ENCODE results near the gene POLE4. TPM values are rescaled to one million over a fixed set of nuclear protein-coding genes. Genes with fewer than 3 reads are reported as not detected.

The POLE4 gene
- total and polyA plus RNA-seq, 2 donors (not counting 1 experiment from before 2014, with no cell fraction given) = 23.3 to 53.3 TPM

GRCh38 chr2:74911061-74911460 lies 47.4 kb upstream of the POLE4 start:
- DNase-seq (no peak), ATAC-seq (ENCODE audit: low read depth) (no peak)
- TF ChIP-seq EZH2 (IDR thresholded peaks at IDR 0.05; ENCODE audit: borderline replicate concordance, insufficient read depth, low read depth, low read length, poor library complexity, severe bottlenecking) = no peak
- TF ChIP-seq, protein P1, sequence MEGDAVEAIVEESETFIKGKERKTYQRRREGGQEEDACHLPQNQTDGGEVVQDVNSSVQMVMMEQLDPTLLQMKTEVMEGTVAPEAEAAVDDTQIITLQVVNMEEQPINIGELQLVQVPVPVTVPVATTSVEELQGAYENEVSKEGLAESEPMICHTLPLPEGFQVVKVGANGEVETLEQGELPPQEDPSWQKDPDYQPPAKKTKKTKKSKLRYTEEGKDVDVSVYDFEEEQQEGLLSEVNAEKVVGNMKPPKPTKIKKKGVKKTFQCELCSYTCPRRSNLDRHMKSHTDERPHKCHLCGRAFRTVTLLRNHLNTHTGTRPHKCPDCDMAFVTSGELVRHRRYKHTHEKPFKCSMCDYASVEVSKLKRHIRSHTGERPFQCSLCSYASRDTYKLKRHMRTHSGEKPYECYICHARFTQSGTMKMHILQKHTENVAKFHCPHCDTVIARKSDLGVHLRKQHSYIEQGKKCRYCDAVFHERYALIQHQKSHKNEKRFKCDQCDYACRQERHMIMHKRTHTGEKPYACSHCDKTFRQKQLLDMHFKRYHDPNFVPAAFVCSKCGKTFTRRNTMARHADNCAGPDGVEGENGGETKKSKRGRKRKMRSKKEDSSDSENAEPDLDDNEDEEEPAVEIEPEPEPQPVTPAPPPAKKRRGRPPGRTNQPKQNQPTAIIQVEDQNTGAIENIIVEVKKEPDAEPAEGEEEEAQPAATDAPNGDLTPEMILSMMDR (IDR thresholded peaks at IDR 0.05) = no peak
- H3K4me2 ChIP-seq (replicated peaks; ENCODE audit: low read depth, low read length, poor library complexity, severe bottlenecking) = no peak overlapping the region
- ChIA-PET POLR2A (no interaction called here), CTCF (no interaction called here)
- H4K20me1 ChIP-seq (ENCODE audit: control insufficient read depth, insufficient read depth, low read length, poor library complexity, severe bottlenecking) = no peaks in the 10 kb centered on the region
- H3K27ac ChIP-seq (ENCODE audit: low read length in 2 of 2) = no peak overlapping the region
- 78% methylated on average over 1 of the region's 4 CpGs for WGBS (ENCODE audit: insufficient coverage)
- peaks cover 0 to 40% (median 3%) of the 10 kb centered on the region in 4 experiments for H3K27me3 ChIP-seq (replicated peaks in 1 of 4; ENCODE audit: control extremely low read depth in 1 of 4, control insufficient read depth in 3 of 4, insufficient read depth in 4 of 4, low read length in 3 of 4)
- H3K4me3 ChIP-seq (ENCODE audit: control extremely low read depth in 1 of 5, extremely low read depth in 1 of 5, insufficient read depth in 1 of 5, low read depth in 2 of 5, low read length in 4 of 5) = no peak overlapping the region
- no peaks in the 10 kb centered on the region for H3K79me2 ChIP-seq (ENCODE audit: control insufficient read depth, insufficient read depth, low read length)
- H3K9me3 Mint-ChIP-seq (ENCODE audit: insufficient read depth) = no peaks in the 10 kb centered on the region
- intact Hi-C loops (cut with micrococcal nuclease) = no loop called here
- no peak overlapping the region for H3K4me3 Mint-ChIP-seq
- peaks cover 2% of the 10 kb centered on the region for H3K4me1 Mint-ChIP-seq
- no peak overlapping the region for H3K9ac ChIP-seq (ENCODE audit: low read length)
- H3K36me3 ChIP-seq (replicated peaks in 1 of 2; ENCODE audit: control extremely low read depth in 1 of 2, control insufficient read depth in 1 of 2, extremely low read depth in 1 of 2, insufficient read depth in 2 of 2, low read length in 1 of 2) = no peaks in the 10 kb centered on the region
- H3K9me3 ChIP-seq (ENCODE audit: control extremely low read depth in 1 of 3, control insufficient read depth in 2 of 3, insufficient read depth in 1 of 3, low read length in 2 of 3) = no peaks in the 10 kb centered on the region
- H3K4me1 ChIP-seq (ENCODE audit: control insufficient read depth in 2 of 2, insufficient read depth in 2 of 2, low read length in 2 of 2) = no peaks in the 10 kb centered on the region
- H3K27me3 Mint-ChIP-seq = peaks cover 64% of the 10 kb centered on the region
- no peak overlapping the region for H2AFZ ChIP-seq (ENCODE audit: insufficient read depth, low read depth, low read length, poor library complexity, severe bottlenecking)
- H3K27ac Mint-ChIP-seq = no peak overlapping the region

- Histone ChIP-seq H3K79me2 (ENCODE audit: control insufficient read depth, insufficient read depth, low read length) (no peaks in the 10 kb centered on the region), H3K4me1 (ENCODE audit: control insufficient read depth in 2 of 2, insufficient read depth in 2 of 2, low read length in 2 of 2) (peaks cover 3 to 7% of the 10 kb centered on the region in 2 donors), H3K27me3 (replicated peaks in 1 of 4; ENCODE audit: control extremely low read depth in 1 of 4, control insufficient read depth in 3 of 4, insufficient read depth in 4 of 4, low read length in 3 of 4) (peaks cover 0 to 27% (median 3%) of the 10 kb centered on the region in 4 experiments), H3K4me3 (ENCODE audit: control extremely low read depth in 1 of 5, extremely low read depth in 1 of 5, insufficient read depth in 1 of 5, low read depth in 2 of 5, low read length in 4 of 5) (no peak overlapping the region), H3K9ac (ENCODE audit: low read length) (no peak overlapping the region), H3K4me2 (replicated peaks; ENCODE audit: low read depth, low read length, poor library complexity, severe bottlenecking) (no peak overlapping the region), H3K36me3 (replicated peaks in 1 of 2; ENCODE audit: control extremely low read depth in 1 of 2, control insufficient read depth in 1 of 2, extremely low read depth in 1 of 2, insufficient read depth in 2 of 2, low read length in 1 of 2) (no peaks in the 10 kb centered on the region), H2AFZ (ENCODE audit: insufficient read depth, low read depth, low read length, poor library complexity, severe bottlenecking) (no peak overlapping the region), H3K9me3 (ENCODE audit: control extremely low read depth in 1 of 3, control insufficient read depth in 2 of 3, insufficient read depth in 1 of 3, low read length in 2 of 3) (peaks cover 0 to 9% (median 0%) of the 10 kb centered on the region in 3 donors), H3K27ac (ENCODE audit: low read length in 2 of 2) (no peak overlapping the region), H4K20me1 (ENCODE audit: control insufficient read depth, insufficient read depth, low read length, poor library complexity, severe bottlenecking) (no peaks in the 10 kb centered on the region)
- 50% methylated on average over 3 of the region's 4 CpGs for WGBS (ENCODE audit: insufficient coverage)
- ATAC-seq (ENCODE audit: low read depth) (no peak), DNase-seq (no peak)
- peaks cover 49% of the 10 kb centered on the region for H3K27me3 Mint-ChIP-seq
- no peaks in the 10 kb centered on the region for H3K9me3 Mint-ChIP-seq (ENCODE audit: insufficient read depth)
- H3K4me1 Mint-ChIP-seq = peaks cover 12% of the 10 kb centered on the region
- H3K27ac Mint-ChIP-seq = no peak overlapping the region
- no peak overlapping the region for H3K4me3 Mint-ChIP-seq
- intact Hi-C loops (cut with micrococcal nuclease) = no loop called here
- TF ChIP-seq EZH2 (IDR thresholded peaks at IDR 0.05; ENCODE audit: borderline replicate concordance, insufficient read depth, low read depth, low read length, poor library complexity, severe bottlenecking) = no peak
- TF ChIP-seq, protein P1 (IDR thresholded peaks at IDR 0.05) = no peak
- POLR2A ChIA-PET = no interaction called here
- CTCF ChIA-PET = interaction anchor here (1.4 kb wide), 1 partner anchor 490 kb away, joined by 6 read pairs; no protein-coding TSS in a partner anchor
Measured at GRCh38 chr2:74915743-74916142, 42.7 kb upstream of the POLE4 start.

Data from B cell (primary cell).